Pancreas (tissue), 10 donors: ENCODE results near the gene MESP2. TPM values are rescaled to one million over a fixed set of nuclear protein-coding genes. Genes with fewer than 3 reads are reported as not detected.

ENCODE experiments used
- ATAC-seq, 4 donors: fragments of 200-7000 bp; cut with Tn5 transposase; one replicate each; pipeline versions ENCODE4 v1.8.0 to v1.9.1; 2020; ENCODE audit warnings: mild to moderate bottlenecking in 4 of 4, moderate library complexity in 4 of 4
- DNase-seq, 6 donors: peaks; one replicate each; pipeline ENCODE4 v3.0.0-alpha.2; 2020
- FAIRE-seq: peaks from 2 replicates; lab custom pipeline; 2012; peaks lifted over from hg19 to GRCh38; lab: Jason Lieb, UNC
- H3K27ac ChIP-seq, 4 donors: fragments of 200-600 bp; sonication (generic); 1 replicate in 3 of 4; 2 replicates in 1 of 4; pipeline versions ENCODE4 v1.5.0 to v1.8.0; 2020
- H3K27me3 ChIP-seq, 4 donors: fragments of 200-600 bp; one replicate each; pipeline ENCODE4 v1.8.0; 2021
- H3K36me3 ChIP-seq, 3 donors: fragments of 200-600 bp; sonication (generic) in 1 of 3; one replicate each; pipeline versions ENCODE4 v1.5.0 to v1.8.0; 2020 to 2021
- H3K4me1 ChIP-seq, 3 donors: fragments of 200-600 bp; one replicate each; pipeline ENCODE4 v1.8.0; 2021
- H3K4me3 ChIP-seq, 4 donors: fragments of 200-600 bp; sonication (generic) in 2 of 4; one replicate each; pipeline versions ENCODE4 v1.5.0 to v1.8.0; 2020 to 2021
- H3K9me3 ChIP-seq, 4 donors: fragments of 200-600 bp; one replicate each; pipeline ENCODE4 v1.8.0; 2021
- CTCF ChIP-seq, 4 donors: fragments of 200-600 bp; sonication (generic) in 3 of 4; IDR thresholded peaks; one replicate each; pipeline versions ENCODE4 v1.5.0 to v1.8.0; 2021; ENCODE audit warnings: antibody characterized with exemption in 4 of 4
- WGBS, 2 donors: extraction: QIAGEN DNeasy Blood & Tissue Kit; methylation state at CpG; one replicate each; pipeline ENCODE4 v1.1.7; 2013; 5-methylcytosine and 5-hydroxymethylcytosine counted together
- intact Hi-C, 3 donors: fragments of 100-400 bp; cut with DNase I; formaldehyde crosslinking; loops; one replicate each; pipeline versions ENCODE4 v1.11.1 to v1.14.2; 2022
- polyA plus RNA-seq, 2 donors: library from polyadenylated mRNA; stranded (reverse); fragments of 200-250 nt; gene quantifications; one replicate each; pipeline ENCODE4 v1.2.3, GENCODE V29; 2013
- total RNA-seq, 6 donors: library from RNA; stranded (reverse); fragmentation: NEBNext Ultra II Directional in 4 of 6; extraction: Animal tissue kit (Norgen Biotek cat#: 25700) in 4 of 6; gene quantifications; one replicate each; pipeline versions ENCODE4 v1.2.1 to v1.2.4, GENCODE V29; 2021 to 2023
- donor health status: healthy with polysubstance abuse.
- donor health status: DM: no; HTN: no; CAD: no; lungs with moderate emphysema.
- donor health status: DM: no; HTN: no; CAD: no.
- donor health status: control.
- donor health status: control.
- donor health status: Bipolar disorder and iron deficiency.
- donor health status: DM: yes; HTN: yes; CAD: no.
- donor health status: DM: no; HTN: no; CAD: no.
- donor health status: DM: no; HTN: no; CAD: no.
- donor health status: DM: yes; HTN: yes; CAD: no.

The MESP2 gene
- total and polyA plus RNA-seq, 8 donors = 0.12 to 0.46 (median 0.22) TPM; not detected in 3

DNA sequence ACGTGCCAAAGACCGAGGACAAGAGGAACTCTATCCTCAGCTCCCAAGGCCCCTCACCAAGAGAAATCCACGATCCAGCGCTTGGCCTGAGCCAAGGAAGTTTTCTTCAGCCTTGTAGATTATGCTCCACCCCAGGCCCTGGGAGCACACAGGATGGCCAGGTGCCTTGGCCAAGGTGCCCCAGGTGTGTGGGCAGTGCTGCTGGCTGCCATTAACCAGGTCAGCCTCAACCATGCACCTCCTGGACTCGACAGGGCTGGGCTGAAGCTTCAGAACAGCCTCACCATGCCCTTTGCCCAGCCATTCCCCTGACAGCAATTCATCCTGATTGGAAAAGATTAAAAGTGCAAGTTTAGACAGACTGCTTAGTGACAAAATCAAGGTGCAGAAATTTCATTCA, 14.2 kb upstream of the MESP2 start:
- no peak for TF ChIP-seq CTCF (IDR thresholded peaks at IDR 0.05)
- WGBS, 2 donors = 57 to 66% methylated on average over 5 of the region's 5 CpGs
- H3K36me3 ChIP-seq = no peaks in the 10 kb centered on the region
- DNase-seq (peak in 2 of 6 donors; percentile 48 to 57), FAIRE-seq (no peak), ATAC-seq (peak in 3 of 4 donors; percentile 2 to 29 (median 7))
- no peaks in the 10 kb centered on the region for H3K27me3 ChIP-seq
- H3K4me1 ChIP-seq = peaks cover 16 to 31% (median 28%) of the 10 kb centered on the region in 3 donors
- no peak overlapping the region for H3K4me3 ChIP-seq
- intact Hi-C loops = no loop called here
- peak overlapping the region; percentile 40 to 86 (median 76) for H3K27ac ChIP-seq
- H3K9me3 ChIP-seq = no peaks in the 10 kb centered on the region

DNA sequence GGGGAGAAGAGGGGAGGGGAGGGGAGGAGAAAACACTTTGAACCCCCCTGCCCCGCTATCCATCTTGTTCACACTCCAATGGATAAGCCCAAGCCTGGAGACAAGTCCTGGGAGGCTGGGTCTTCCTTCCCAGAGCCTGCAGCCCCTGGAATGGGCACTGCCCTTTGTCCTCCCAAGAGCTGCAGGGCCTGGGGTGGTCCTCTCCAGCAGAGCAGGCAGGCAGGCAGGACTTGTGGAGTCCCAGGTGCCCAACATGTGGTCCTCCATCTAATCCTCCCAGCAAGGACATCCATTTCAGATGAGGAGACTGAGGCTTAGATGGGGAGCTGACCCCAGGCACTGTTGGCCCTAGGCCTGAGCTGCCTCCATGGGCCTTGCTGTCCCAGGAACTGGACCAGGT, 10.4 kb upstream of the MESP2 start:
- DNase-seq = no peak
- intact Hi-C loops = loop anchor here in 1 of 3 donors (5.0 kb wide), 1 partner anchor 42 kb away; no protein-coding TSS in a partner anchor
- peaks cover 34 to 59% (median 52%) of the 10 kb centered on the region in 3 donors for H3K4me1 ChIP-seq

DNA sequence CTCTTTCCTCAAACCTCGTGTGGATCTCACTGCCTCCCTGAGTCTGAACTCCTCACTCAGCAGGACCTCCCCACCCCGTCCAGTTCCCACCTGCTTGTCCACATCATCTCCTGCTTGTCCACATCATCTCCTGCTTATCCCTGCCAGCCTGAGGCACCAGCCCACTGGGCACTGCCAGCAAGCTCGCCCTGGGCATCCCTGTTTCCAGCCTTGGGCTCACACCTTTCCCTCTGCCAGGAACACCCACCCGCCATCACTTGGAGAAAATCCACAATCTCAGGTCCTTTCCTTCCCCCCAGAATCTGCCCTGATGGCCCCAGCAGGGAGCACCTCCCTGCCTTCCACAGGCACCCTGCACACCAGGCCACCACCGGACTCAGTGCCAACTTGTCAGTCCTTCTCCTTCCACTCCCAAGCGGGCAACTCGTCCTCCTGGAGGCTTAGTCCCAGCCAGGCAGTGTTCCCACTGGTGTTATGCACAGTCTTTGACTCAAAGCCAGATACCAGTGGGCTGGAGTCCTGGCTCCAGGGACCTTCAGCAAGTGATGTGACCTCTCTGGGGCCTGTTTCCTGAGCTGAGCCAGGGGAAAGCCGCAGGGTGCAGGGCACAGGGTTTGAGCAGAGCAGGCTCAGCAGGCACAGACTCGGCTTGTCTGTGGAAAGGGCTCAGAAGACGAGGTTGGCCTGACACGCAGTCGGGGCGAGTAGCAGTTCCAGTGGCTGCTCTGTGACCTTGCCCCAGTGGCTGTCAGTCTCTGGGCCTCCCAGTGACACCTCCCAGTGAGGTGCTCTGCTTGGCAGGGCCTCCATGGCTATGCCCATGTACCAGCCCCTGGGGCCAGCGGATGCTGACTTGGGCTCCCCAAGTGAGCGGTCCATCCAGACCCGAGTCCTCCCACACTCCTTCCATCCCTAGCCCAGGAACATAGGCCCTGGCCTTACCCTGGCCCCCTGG, 9.5 kb upstream of the MESP2 start:
- H3K36me3 ChIP-seq = no peaks in the 10 kb centered on the region
- H3K27me3 ChIP-seq = no peaks in the 10 kb centered on the region
- no peaks in the 10 kb centered on the region for H3K9me3 ChIP-seq
- H3K27ac ChIP-seq = peak overlapping the region; percentile 82 to 99 (median 94)
- no peak overlapping the region for H3K4me3 ChIP-seq
- DNase-seq (peak in 5 of 6 donors; percentile 56 to 70 (median 64)), FAIRE-seq (no peak), ATAC-seq (peak; percentile 1 to 27 (median 8))
- intact Hi-C loops = loop anchor here in 1 of 3 donors (5.0 kb wide), 1 partner anchor 41 kb away; no protein-coding TSS in a partner anchor
- no peak for TF ChIP-seq CTCF (IDR thresholded peaks at IDR 0.05)
- peaks cover 29 to 53% (median 44%) of the 10 kb centered on the region in 3 donors for H3K4me1 ChIP-seq
- WGBS, 2 donors = 49 to 52% methylated on average over 16 of the region's 16 CpGs

More for the DNA sequence above, 10.4 kb upstream of the MESP2 start:
- H3K27ac ChIP-seq = peak overlapping the region; percentile 8 to 99 (median 88)
- ATAC-seq (no peak), FAIRE-seq (no peak)
- no peak for TF ChIP-seq CTCF (IDR thresholded peaks at IDR 0.05)
- no peak overlapping the region for H3K4me3 ChIP-seq
- H3K36me3 ChIP-seq = no peaks in the 10 kb centered on the region
- WGBS, 2 donors = 92 to 100% methylated on average over 1 of the region's 1 CpG
- H3K9me3 ChIP-seq = no peaks in the 10 kb centered on the region
- H3K27me3 ChIP-seq = no peaks in the 10 kb centered on the region

- FAIRE-seq (no peak), DNase-seq (peak; percentile 77 to 95 (median 90)), ATAC-seq (peak; percentile 86 to 90 (median 89))
- H3K4me3 ChIP-seq = no peak overlapping the region
- H3K27ac ChIP-seq = peak overlapping the region; percentile 82 to 99 (median 94)
- H3K36me3 ChIP-seq = no peaks in the 10 kb centered on the region
- H3K9me3 ChIP-seq = no peaks in the 10 kb centered on the region
- peaks cover 29 to 46% (median 35%) of the 10 kb centered on the region in 3 donors for H3K4me1 ChIP-seq
- no peaks in the 10 kb centered on the region for H3K27me3 ChIP-seq
- intact Hi-C loops = loop anchor here in 1 of 3 donors (5.0 kb wide), 1 partner anchor 40 kb away; no protein-coding TSS in a partner anchor
- TF ChIP-seq CTCF (IDR thresholded peaks at IDR 0.05) = no peak
- WGBS, 2 donors = 6 to 15% methylated on average over 8 of the region's 8 CpGs
These were observed 8.7 kb upstream of the MESP2 start for GRCh38 chr15:89767411-89767915.
